ENCODE results near the gene CREB5. TPM values are rescaled to one million over a fixed set of nuclear protein-coding genes. Genes with fewer than 3 reads are reported as not detected.

Gene CREB5
- total and polyA plus RNA-seq, 2 of the 8 experiments (the other 6 are each of a cell fraction or from before 2014, with no cell fraction given), result 2.4 to 2.7 TPM

DNA sequence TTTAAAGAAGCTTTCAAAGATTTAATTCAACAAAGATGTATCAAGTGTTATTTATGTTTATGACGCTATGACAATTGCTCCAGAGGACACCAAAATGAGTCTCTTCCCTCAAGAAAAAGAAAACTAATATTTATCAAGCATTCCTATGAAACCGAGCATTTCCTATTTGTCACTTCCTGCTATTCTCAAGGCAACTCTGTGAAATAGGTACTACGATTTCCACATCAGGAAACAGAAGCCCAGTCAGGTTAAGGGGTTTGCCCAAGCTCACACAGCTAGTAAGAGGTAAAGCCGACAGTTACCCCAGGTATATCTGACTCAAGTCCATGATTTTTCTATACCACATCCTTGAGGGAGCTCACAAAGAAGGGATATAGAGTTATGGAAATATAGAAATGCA lies 459.9 kb downstream of the CREB5 start:
- ChIA-PET CTCF (ENCODE audit: partially characterized antibody) (interaction anchor here (0.6 to 2.2 kb wide), 3 partner anchors 17 to 246 kb away, joined by 3 to 12 read pairs (median 4); no protein-coding TSS in a partner anchor), POLR2A (ENCODE audit: partially characterized antibody) (interaction anchor here (1.2 kb wide), 1 partner anchor 14 kb away, joined by 3 read pairs; no protein-coding TSS in a partner anchor)
- no peak overlapping the region for H3K4me2 ChIP-seq (ENCODE audit: insufficient read depth in 1 of 2, low read depth in 2 of 2, low read length in 2 of 2)
- H3K23ac ChIP-seq (ENCODE audit: insufficient read length), result no peak overlapping the region
- no peak overlapping the region for H3K14ac ChIP-seq (ENCODE audit: insufficient read length)
- no peaks in the 10 kb centered on the region for H3K79me2 ChIP-seq (ENCODE audit: control insufficient read depth in 1 of 2, insufficient read depth in 2 of 2, low read length in 2 of 2)
- no peak overlapping the region for H3K9ac ChIP-seq (replicated peaks in 1 of 4; ENCODE audit: extremely low read depth in 1 of 4, low read depth in 3 of 4, low read length in 3 of 4)
- no peaks in the 10 kb centered on the region for H4K20me1 ChIP-seq (replicated peaks in 1 of 2; ENCODE audit: control insufficient read depth in 1 of 2, insufficient read depth in 2 of 2, low read length in 2 of 2)
- no peak overlapping the region for H2BK15ac ChIP-seq (ENCODE audit: low read length)
- no peak overlapping the region for H3K4ac ChIP-seq (replicated peaks; ENCODE audit: insufficient read length, low read depth, low read length)
- no peak overlapping the region for H3K56ac ChIP-seq (replicated peaks; ENCODE audit: insufficient read length, low read depth, low read length)
- no peaks in the 10 kb centered on the region for H3K9me3 ChIP-seq (ENCODE audit: insufficient read depth in 2 of 2, low read depth in 1 of 2, low read length in 1 of 2)
- no peaks in the 10 kb centered on the region for H3K36me3 ChIP-seq (ENCODE audit: control insufficient read depth in 2 of 4, insufficient read depth in 4 of 4, low read length in 3 of 4)
- H2BK20ac ChIP-seq (ENCODE audit: low read length), result no peak overlapping the region
- H4K5ac ChIP-seq (ENCODE audit: insufficient read length, low read depth, low read length), result no peak overlapping the region
- no peak overlapping the region for H3K27ac ChIP-seq (ENCODE audit: low read depth, low read length)
- H4K91ac ChIP-seq (replicated peaks; ENCODE audit: insufficient read length, low read length), result no peak overlapping the region
- TF ChIP-seq CBX5 (IDR thresholded peaks at IDR 0.05; ENCODE audit: low read depth, low read length) (no peak), BACH1 (IDR thresholded peaks at IDR 0.05; ENCODE audit: low read length) (no peak), ZNF274 (IDR thresholded peaks at IDR 0.05; ENCODE audit: borderline replicate concordance, extremely low read depth, low read length) (no peak)
- no peak overlapping the region for H2AFZ ChIP-seq (ENCODE audit: low read length)
- no peak for DNase-seq (ENCODE audit: low read depth in 1 of 2, low spot score in 2 of 2)
- H2AK5ac ChIP-seq (ENCODE audit: low read depth, low read length), result no peak overlapping the region
- 76% methylated on average over 4 of the region's 4 CpGs; no CpG with 5 or more reads in 1 of the 2 experiments for WGBS, 2 experiments (ENCODE audit: extremely low coverage in 1 of 2, insufficient coverage in 1 of 2, insufficient read length in 1 of 2, insufficient replicate concordance in 2 of 2, low coverage in 1 of 2, low lambda C conversion rate in 2 of 2, missing lambda C conversion rate in 1 of 2)
- H3K4me3 ChIP-seq (ENCODE audit: extremely low read depth in 1 of 4, insufficient read depth in 2 of 4, low read depth in 3 of 4, low read length in 4 of 4), result no peak overlapping the region
- H2BK120ac ChIP-seq (replicated peaks; ENCODE audit: low read depth, low read length), result no peak overlapping the region
- H4K8ac ChIP-seq (ENCODE audit: extremely low read depth, insufficient read depth, low read length), result no peak overlapping the region
- no peak overlapping the region for H2BK5ac ChIP-seq (ENCODE audit: low read depth, low read length)
- no peak overlapping the region for H3K18ac ChIP-seq (ENCODE audit: extremely low read depth, low read length)
- FAIRE-seq, result no peak
- H3K23me2 ChIP-seq (ENCODE audit: low read depth, low read length), result no peaks in the 10 kb centered on the region
- no peak overlapping the region for H2BK12ac ChIP-seq (ENCODE audit: low read depth, low read length)
- no peaks in the 10 kb centered on the region for H3K79me1 ChIP-seq (ENCODE audit: low read depth, low read length)
- 0 out of 7 replicates have a peak, but pooled peaks cover 0 to 2% (median 0%) of the 10 kb centered on the region in 4 experiments for H3K27me3 ChIP-seq (replicated peaks in 1 of 4; ENCODE audit: control insufficient read depth in 3 of 4, extremely low read depth in 1 of 4, insufficient read depth in 3 of 4, low read length in 3 of 4)
- H3K4me1 ChIP-seq (replicated peaks in 1 of 4; ENCODE audit: control insufficient read depth in 3 of 4, insufficient read depth in 4 of 4, low read length in 3 of 4), result no peaks in the 10 kb centered on the region
